Endometrial microvascular endothelial cells (primary cell): ENCODE measurements around the gene ABLIM1. TPM values are rescaled to one million over a fixed set of nuclear protein-coding genes. Genes with fewer than 3 reads are reported as not detected.

Source experiments
- in situ Hi-C: cut with HindIII; loops from 2 replicates; pipeline ENCODE4 v1.10.0; 2017; ENCODE audit warnings: low sequenced_read_pairs, low pct_unique_long_range_greater_than_20kb; ENCODE audit errors: inconsistent ontology term
- total RNA-seq: library from RNA; depleted of rRNA; stranded (reverse); fragments of >200 nt; gene quantifications from one replicate; pipeline ENCODE4 v1.2.3, GENCODE V29; 2015; ENCODE audit errors: inconsistent ontology term

Gene ABLIM1
- total RNA-seq, 1 donor from 2014 or later: 25.9 TPM

- in situ Hi-C loops: no loop called here
Measured at GRCh38 chr10:114401195-114401791, 256.8 kb downstream of the ABLIM1 start.

- in situ Hi-C loops: no loop called here
Measured at GRCh38 chr10:114400091-114400490, 258.0 kb downstream of the ABLIM1 start.

- in situ Hi-C loops: no loop called here
Measured at GRCh38 chr10:114399576-114399975, 258.5 kb downstream of the ABLIM1 start.

GRCh38 chr10:114398587-114399331, 259.3 kb downstream of the ABLIM1 start:
- in situ Hi-C loops: no loop called here

GRCh38 chr10:114397651-114398145, 260.4 kb downstream of the ABLIM1 start:
- in situ Hi-C loops: no loop called here

- in situ Hi-C loops: no loop called here
Measured at GRCh38 chr10:114396464-114396863, 261.6 kb downstream of the ABLIM1 start.

GRCh38 chr10:114395366-114396022, 262.6 kb downstream of the ABLIM1 start:
- in situ Hi-C loops: no loop called here

- in situ Hi-C loops: no loop called here
Measured at GRCh38 chr10:114394531-114394930, 263.5 kb downstream of the ABLIM1 start.

GRCh38 chr10:114393886-114394285, 264.2 kb downstream of the ABLIM1 start:
- in situ Hi-C loops: no loop called here

GRCh38 chr10:114393482-114393881, 264.6 kb downstream of the ABLIM1 start:
- in situ Hi-C loops: no loop called here

- in situ Hi-C loops: no loop called here
Measured at GRCh38 chr10:114392112-114392835, 265.8 kb downstream of the ABLIM1 start.

GRCh38 chr10:114391599-114391998, 266.5 kb downstream of the ABLIM1 start:
- in situ Hi-C loops: no loop called here

- in situ Hi-C loops: no loop called here
Measured at GRCh38 chr10:114389426-114389825, 268.6 kb downstream of the ABLIM1 start.

GRCh38 chr10:114388275-114388674, 269.8 kb downstream of the ABLIM1 start:
- in situ Hi-C loops: no loop called here

- in situ Hi-C loops: no loop called here
Measured at GRCh38 chr10:114387784-114388183, 270.3 kb downstream of the ABLIM1 start.

- in situ Hi-C loops: no loop called here
Measured at GRCh38 chr10:114386452-114386851, 271.6 kb downstream of the ABLIM1 start.

GRCh38 chr10:114385557-114385956, 272.5 kb downstream of the ABLIM1 start:
- in situ Hi-C loops: no loop called here

- in situ Hi-C loops: no loop called here
Measured at GRCh38 chr10:114384601-114385000, 273.5 kb downstream of the ABLIM1 start.

- in situ Hi-C loops: no loop called here
Measured at GRCh38 chr10:114384181-114384580, 273.9 kb downstream of the ABLIM1 start.
